Melanocyte of skin (primary cell): ENCODE data around the gene SFXN5. TPM values are rescaled to one million over a fixed set of nuclear protein-coding genes. Genes with fewer than 3 reads are reported as not detected.

ENCODE experiments used
- total RNA-seq, 2 donors: library from RNA; depleted of rRNA; stranded (reverse); fragments of >200 nt; gene quantifications; 2 replicates each; pipeline ENCODE4 v1.2.3, GENCODE V29; 2012

SFXN5 gene
- total RNA-seq, result 10 to 100 TPM in 1 of 2 donors, 1 to 10 TPM in 1; 10.0 to 14.1 TPM

GRCh38 chr2:73071360-73072128 lies at the start of gene SFXN5:
Gene SFXN5 (minus strand): TSS chr2:73071712. CDS start chr2:73071705, 7 bp downstream.

GRCh38 chr2:73112913-73113854 lies 41.7 kb upstream of the SFXN5 start, which contains the start of gene RAB11FIP5:
Gene RAB11FIP5 (minus strand): TSS chr2:73112948. CDS start chr2:73112777, 171 bp downstream.

GRCh38 chr2:72917138-72917876 lies 154.2 kb downstream of the SFXN5 start, which contains the start of gene EMX1:
Gene EMX1 (plus strand): TSS chr2:72917519. CDS start chr2:72917853, 334 bp downstream.

Other genes with a start within 250 kb of the SFXN5 start
- gene EXOC6B, start 245.7 kb downstream of the SFXN5 start, total RNA-seq, result 10 to 100 TPM; 13.7 to 15.1 TPM
- gene SPR, start 184.3 kb downstream of the SFXN5 start, total RNA-seq, result 10 to 100 TPM; 29.6 to 47.0 TPM
- not detected for gene EMX1, start 154.2 kb downstream of the SFXN5 start, total RNA-seq
- 10 to 100 TPM; 15.7 to 22.0 TPM for gene RAB11FIP5, start 41.2 kb upstream of the SFXN5 start, total RNA-seq
- gene NOTO, start 130.9 kb upstream of the SFXN5 start, total RNA-seq, result not detected
- 10 to 100 TPM; 16.2 to 32.3 TPM for gene SMYD5, start 142.5 kb upstream of the SFXN5 start, total RNA-seq
- 10 to 100 TPM; 13.1 to 15.7 TPM for gene PRADC1, start 161.5 kb upstream of the SFXN5 start, total RNA-seq
- 100 to 1,000 TPM; 210 to 341 TPM for gene CCT7, start 162.6 kb upstream of the SFXN5 start, total RNA-seq
- 1 to 10 TPM; 3.8 to 4.0 TPM for gene FBXO41, start 212.8 kb upstream of the SFXN5 start, total RNA-seq
- not detected for gene EGR4, start 221.8 kb upstream of the SFXN5 start, total RNA-seq